GM15510 (cell line): ENCODE results near the gene EMP1.

Experiments used
- POLR2A ChIP-seq: IDR thresholded peaks from 3 replicates; pipeline ENCODE4 v1.6.1; 2011; ENCODE audit warnings: borderline replicate concordance; ENCODE audit not compliant: insufficient read length; ENCODE audit errors: extremely low read depth

The EMP1 gene

GRCh38 chr12:13198876-13199275 is 2.4 kb downstream of the EMP1 start:
- TF ChIP-seq POLR2A, result no peak

DNA sequence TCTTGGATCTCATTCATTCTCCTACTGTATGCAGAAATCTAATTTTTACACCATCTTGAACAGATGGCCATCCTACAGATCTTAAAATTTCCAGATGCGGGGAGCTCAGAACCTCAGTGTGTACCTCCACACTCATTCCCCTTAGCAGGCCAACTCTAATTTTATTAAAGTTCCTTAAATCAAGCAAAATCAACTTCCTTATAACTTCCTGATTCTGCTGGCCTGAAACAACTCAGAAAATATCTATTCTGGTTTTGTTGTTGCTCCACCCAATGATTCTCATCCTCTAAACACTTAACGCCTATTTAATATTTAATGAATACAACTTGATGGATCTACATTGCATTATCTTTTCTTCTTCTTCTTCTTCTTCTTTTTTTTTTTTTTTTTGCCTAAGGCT is 3.1 kb downstream of the EMP1 start:
- no peak for TF ChIP-seq POLR2A

DNA sequence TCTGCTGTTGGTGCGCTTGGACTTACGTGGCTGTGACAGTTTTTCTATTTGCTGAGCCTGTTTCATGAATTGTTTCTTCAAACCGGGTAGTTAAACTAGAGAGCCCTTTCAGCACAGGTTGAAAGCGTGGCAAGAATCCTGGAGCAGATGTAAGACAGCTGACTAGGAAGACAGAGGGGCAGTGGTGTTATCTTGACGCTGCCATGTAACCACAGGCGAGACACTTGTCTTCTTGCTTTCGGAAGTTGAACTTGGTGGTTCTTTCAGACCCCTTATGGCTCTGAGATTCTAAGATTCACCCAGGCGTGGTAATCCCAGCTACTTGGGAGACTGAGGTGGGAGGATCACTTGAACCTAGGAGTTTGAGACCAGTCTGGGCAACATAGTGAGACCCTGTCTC is 4.3 kb downstream of the EMP1 start:
- TF ChIP-seq POLR2A, result no peak

GRCh38 chr12:13203034-13203922 is 6.8 kb downstream of the EMP1 start:
- TF ChIP-seq POLR2A, result no peak

DNA sequence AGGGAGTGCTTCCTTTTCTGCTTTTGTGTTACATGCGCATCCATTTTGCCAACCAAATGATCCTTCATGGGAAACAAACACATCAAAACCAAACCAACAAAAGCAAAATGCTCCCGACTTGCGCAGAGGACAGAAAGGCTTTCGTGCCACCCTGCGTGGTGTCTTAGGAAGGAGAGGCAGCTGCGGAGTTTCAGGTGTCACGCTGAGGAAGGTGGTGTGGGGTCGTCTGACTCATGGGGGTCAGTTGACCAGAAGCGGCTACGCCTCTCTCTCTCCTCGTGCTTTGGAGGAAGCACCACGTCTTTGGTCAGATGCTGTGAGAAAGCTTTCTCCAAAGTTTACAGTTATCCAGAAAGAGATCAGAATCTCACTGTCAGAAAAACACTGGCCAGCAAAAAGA is 7.9 kb downstream of the EMP1 start:
- TF ChIP-seq POLR2A, result no peak

- TF ChIP-seq POLR2A, result no peak
Measured at GRCh38 chr12:13205809-13206559, 9.5 kb downstream of the EMP1 start.

- no peak for TF ChIP-seq POLR2A
Measured at GRCh38 chr12:13206560-13206897, 10.0 kb downstream of the EMP1 start.

DNA sequence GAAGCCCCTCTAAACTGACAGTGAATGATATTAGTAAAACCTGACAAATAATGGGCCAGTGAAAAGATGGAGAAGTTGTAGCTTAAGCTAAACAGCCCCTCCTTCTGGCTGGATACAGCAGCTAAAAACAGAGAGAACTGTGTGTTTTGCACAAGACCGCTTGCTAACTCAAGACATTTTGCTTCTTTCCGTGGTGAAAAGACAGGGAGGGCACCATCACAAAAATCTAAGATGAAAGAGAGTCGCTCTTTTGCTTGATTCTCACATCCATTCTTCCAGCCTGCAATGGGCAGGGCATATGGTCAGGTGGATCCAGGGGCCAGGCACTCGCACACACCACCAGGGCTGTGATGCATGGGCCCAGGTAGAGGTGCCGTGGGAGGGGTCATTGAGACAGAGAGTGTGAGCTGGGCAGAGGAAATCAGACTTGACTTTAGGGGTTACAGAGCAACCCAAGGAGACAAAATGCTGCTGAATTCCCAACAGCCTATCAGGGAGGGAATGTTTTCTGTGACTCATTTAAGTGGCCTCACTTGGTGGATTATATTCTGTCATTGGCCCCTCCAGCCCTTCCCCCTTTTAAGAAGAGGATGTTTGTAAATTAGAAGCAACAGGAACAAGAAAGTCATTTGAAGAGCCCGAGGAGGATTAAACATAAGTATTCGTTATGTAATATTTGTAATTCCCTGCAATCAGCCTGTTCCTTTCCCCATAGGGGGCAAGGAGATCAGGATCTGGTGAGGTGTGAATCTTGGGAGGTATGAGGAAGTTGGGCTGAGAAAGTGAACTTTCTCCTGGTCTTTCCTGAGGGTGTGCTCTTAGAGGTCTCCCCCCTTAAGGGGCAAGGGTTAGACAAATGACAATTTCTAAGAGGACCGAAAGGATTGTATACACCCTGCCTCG is 12.3 kb downstream of the EMP1 start:
- TF ChIP-seq POLR2A, result no peak

DNA sequence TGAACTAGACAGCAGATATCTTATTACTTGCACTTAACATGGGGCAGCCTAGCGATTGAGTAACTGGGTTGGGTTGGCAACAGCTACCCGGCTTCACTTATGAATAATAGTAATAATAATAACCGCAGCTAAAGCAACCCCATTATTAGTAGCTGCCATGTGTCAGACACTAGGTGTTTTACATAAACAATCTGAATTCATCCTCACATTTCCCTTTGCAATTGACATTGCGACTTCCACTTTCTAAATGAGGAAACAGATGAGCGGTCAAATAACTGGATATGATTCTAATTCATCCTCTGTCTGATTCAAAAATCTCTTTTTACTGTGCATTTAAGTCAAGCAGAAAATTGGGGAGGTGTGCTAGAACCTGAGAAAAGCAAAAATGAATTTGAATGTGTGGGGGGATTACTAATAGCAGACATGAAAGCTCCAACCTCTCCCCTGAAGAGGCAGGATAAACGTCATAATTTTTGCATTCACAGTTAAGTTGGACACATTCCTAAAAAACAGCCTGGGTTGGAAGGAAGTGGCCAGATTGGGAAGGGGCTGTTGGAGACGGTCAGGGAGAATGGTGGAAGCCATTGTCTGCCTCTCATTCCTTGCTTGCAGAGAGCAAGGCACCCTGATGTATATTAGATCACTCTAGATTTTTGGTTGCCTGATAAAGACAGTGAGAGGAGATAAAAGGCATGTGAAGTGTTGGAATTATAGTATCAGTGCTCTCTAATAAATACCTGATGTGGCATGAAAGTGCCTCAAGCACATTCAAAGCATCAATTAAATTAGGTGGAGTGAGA is 13.1 kb downstream of the EMP1 start:
- no peak for TF ChIP-seq POLR2A

DNA sequence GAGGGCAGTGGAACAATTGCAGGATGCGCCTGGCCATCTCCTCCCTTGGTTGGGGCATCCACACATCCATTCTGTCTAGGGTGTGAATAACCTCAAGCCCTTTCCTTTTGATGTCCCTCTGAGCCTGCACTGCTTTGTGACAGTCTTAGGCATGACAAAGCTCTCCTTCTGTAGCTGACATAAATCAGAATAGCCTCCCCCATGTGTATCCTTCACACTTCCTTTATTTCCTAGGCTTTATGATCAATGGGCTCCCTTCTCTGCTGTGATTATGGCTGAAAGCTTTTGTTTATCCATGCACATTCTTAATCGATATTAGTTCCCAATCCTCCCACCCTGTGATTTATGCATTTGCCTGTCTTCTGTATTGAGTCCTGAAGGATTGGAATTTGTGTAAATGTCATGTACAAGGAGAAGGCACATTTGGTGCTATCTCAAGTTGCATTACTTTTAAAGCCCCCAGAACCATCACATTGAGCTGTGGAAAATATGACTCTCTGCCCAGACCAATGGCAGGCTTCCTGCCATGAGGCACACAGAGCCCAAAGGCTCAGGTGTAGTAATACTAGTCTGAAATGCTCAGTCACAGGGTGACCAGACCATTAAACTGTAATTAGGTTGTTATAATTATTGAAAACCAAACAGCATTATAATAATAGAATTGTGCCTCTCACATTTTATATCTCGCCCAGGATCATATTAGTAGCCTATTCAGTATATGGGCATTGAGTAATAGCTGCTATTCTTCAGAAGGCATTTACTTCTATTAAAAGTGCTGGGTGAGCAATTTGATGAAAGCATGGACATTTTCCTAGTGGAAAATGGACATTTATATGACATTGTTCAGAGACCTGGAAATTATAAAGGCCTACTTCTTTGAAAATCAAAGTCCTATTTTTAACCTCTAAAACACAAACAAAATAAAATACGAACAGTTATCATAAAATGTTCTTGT is 14.0 kb downstream of the EMP1 start:
- no peak for TF ChIP-seq POLR2A

DNA sequence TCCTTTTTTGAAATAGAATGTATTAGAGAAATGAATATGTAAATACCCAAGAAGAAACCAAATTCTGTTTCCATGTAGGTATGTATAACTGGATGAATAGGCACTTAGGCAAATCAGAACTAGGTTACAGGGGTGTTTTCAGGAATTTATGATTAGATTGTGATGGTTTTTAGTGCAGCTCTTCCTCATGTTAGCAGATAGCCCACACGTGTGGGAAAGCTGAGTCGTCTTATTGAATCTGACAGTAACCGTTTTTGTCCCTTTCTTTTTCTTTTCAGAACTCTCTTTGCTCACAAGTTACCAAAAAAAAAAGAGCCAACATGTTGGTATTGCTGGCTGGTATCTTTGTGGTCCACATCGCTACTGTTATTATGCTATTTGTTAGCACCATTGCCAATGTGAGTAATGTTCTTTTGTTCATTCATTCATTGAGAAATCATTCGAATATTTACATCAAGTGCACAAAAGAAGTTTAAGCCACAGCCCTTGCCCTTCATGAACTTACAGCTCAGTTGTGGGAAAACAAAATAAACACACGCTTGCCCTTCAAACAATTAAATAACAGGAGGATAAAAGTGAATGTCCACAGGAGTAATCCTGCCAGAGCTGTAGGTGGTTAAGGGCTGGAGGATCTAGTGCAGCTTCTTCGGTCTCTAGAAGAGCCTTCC is 14.8 kb downstream of the EMP1 start:
- no peak for TF ChIP-seq POLR2A

DNA sequence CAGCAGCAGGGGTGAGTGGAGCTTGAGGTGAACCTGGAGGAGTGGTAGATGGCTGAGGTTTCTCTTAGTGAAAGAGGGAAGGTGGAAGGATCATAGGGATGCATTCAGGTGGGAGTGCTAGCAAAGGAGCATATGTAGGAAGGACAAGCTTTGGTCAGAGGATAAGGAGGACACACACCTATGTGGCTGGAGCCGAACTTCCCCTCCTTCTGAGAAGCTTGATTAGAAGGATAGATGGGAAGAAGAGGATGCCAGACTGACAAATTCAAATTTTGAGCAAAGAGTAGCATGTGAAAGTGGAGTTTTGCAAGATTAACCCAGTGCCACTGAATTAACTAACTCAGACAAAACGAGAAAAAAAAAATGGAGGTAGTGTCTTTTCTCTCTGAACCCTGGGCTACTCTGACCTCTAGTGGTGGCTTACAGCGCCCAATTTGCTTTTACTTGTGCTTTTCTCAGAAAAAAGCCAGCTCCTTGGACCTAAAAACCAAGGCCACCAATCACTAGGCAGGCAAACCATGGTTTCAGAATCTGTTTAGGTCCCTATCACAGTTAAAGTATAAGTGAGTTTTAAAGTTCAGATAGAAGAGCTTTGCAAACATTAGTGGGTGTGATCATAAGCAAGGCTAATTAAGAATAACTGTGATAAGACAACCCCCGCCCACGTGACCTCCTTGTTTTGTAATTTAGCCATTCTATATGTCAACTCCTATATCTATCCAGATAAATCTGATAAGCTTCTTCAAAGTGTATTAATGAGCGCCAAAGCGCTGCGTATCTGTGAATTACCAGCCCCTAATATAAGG is 15.5 kb downstream of the EMP1 start:
- no peak for TF ChIP-seq POLR2A
